K562 (cell line): ENCODE data around the gene MRPL9. TPM values are rescaled to one million over a fixed set of nuclear protein-coding genes. Genes with fewer than 3 reads are reported as not detected.

Source experiments
- ATAC-seq: fragments of 200-7000 bp; cut with Tn5 transposase; 3 replicates; pipeline ENCODE4 v1.9.1; 2020; ENCODE audit warnings: moderate library complexity
- BruUV-seq: library from RNA; stranded (reverse); fragments of 400-500 nt; replicated peaks from 2 replicates; lab custom pipeline; 2021; lab: Mats Ljungman, UMichigan
- CTCF ChIA-PET: fragments of 300-600 bp; formaldehyde crosslinking; extraction: SDS; loops from one replicate; lab custom pipeline; 2021; ENCODE audit warnings: low intra/inter-chr PET ratio; lab: Yijun Ruan, JAX
- POLR2A ChIA-PET: fragments of 300-600, 350-650 bp; sonication (Branson Sonifier 250); formaldehyde crosslinking; extraction: SDS; loops from one replicate; lab custom pipeline; 2021; ENCODE audit warnings: antibody characterized with exemption, inconsistent platforms; lab: Yijun Ruan, JAX
- DNase-seq, 4 experiments: peaks; one replicate each; pipeline versions ENCODE4 v3.0.0 to v3.0.0-alpha.2; 2011 to 2018; ENCODE audit warnings: low spot score in 3 of 4, mixed read lengths in 3 of 4; ENCODE audit errors: extremely low read depth in 1 of 4
- FAIRE-seq: peaks from 2 replicates; lab custom pipeline; 2011; peaks lifted over from hg19 to GRCh38; lab: Jason Lieb, UNC
- H2AFZ ChIP-seq: 2 replicates; pipeline ENCODE4 v1.6.0; 2011; ENCODE audit warnings: low read depth, low read length, control low read depth, inconsistent platforms
- H3K27ac ChIP-seq: fragments of 200-600 bp; 3 replicates; pipeline ENCODE4 v1.8.0; 2011; ENCODE audit warnings: low read depth, mild to moderate bottlenecking, control low read depth, inconsistent platforms, low read length, moderate library complexity, mixed read lengths; ENCODE audit errors: extremely low read depth
- H3K27me3 ChIP-seq, 2 experiments: fragments of 300-600 bp in 1 of 2; 2 replicates in 1 of 2; 3 replicates in 1 of 2; pipeline versions ENCODE4 v1.6.0 to v1.8.0; 2011; ENCODE audit warnings: inconsistent platforms in 2 of 2, low read length in 2 of 2, mild to moderate bottlenecking in 1 of 2, mixed read lengths in 1 of 2, moderate library complexity in 1 of 2; ENCODE audit not compliant: control insufficient read depth in 2 of 2, insufficient read depth in 2 of 2
- H3K36me3 ChIP-seq: fragments of 300-600 bp; 3 replicates; pipeline ENCODE4 v1.8.0; 2011; ENCODE audit warnings: mild to moderate bottlenecking, low read length, inconsistent platforms; ENCODE audit not compliant: control insufficient read depth, insufficient read depth
- H3K4me1 ChIP-seq, 2 experiments: fragments of 200-600 bp in 1 of 2; replicated peaks in 1 of 2; 2 replicates in 1 of 2; 3 replicates in 1 of 2; pipeline versions ENCODE4 v1.5.1 to v1.8.0; 2011; ENCODE audit warnings: inconsistent platforms in 2 of 2, low read length in 2 of 2, mild to moderate bottlenecking in 1 of 2, mixed read lengths in 1 of 2, moderate library complexity in 1 of 2; ENCODE audit not compliant: control insufficient read depth in 2 of 2, insufficient read depth in 2 of 2
- H3K4me2 ChIP-seq: 2 replicates; pipeline ENCODE4 v1.6.1; 2011; ENCODE audit warnings: low read length, control low read depth, inconsistent platforms, mixed read lengths; ENCODE audit not compliant: insufficient read depth
- H3K4me3 ChIP-seq: fragments of 200-600 bp; sonication (generic), shearing (Covaris generic); 2 replicates; pipeline ENCODE4 v1.5.1; 2016; ENCODE audit warnings: control low read depth, inconsistent platforms
- H3K79me2 ChIP-seq: fragments of 200-600 bp; 3 replicates; pipeline ENCODE4 v1.8.0; 2011; ENCODE audit warnings: low read length, inconsistent platforms; ENCODE audit not compliant: control insufficient read depth, insufficient read depth
- H3K9ac ChIP-seq, 2 experiments: 2 replicates each; pipeline versions ENCODE4 v1.6.0 to v1.6.1; 2011; ENCODE audit warnings: low read depth in 2 of 2, low read length in 2 of 2, control low read depth in 1 of 2, inconsistent platforms in 1 of 2, mild to moderate bottlenecking in 1 of 2, mixed read lengths in 1 of 2; ENCODE audit not compliant: insufficient read depth in 1 of 2
- H3K9me1 ChIP-seq: one replicate; pipeline ENCODE4 v1.6.0; 2011; ENCODE audit warnings: inconsistent platforms, mild to moderate bottlenecking, low read length, moderate library complexity; ENCODE audit not compliant: control insufficient read depth, insufficient read depth
- H3K9me3 ChIP-seq: replicated peaks from 2 replicates; pipeline ENCODE4 v1.5.1; 2011; ENCODE audit warnings: low read depth, low read length, inconsistent platforms; ENCODE audit not compliant: control insufficient read depth, insufficient read depth
- H4K20me1 ChIP-seq: replicated peaks from 2 replicates; pipeline ENCODE4 v1.6.1; 2011; ENCODE audit warnings: low read length, inconsistent platforms, mixed read lengths; ENCODE audit not compliant: control insufficient read depth, insufficient read depth
- CBFA2T3 ChIP-seq: fragments of 450-650 bp; IDR thresholded peaks from 2 replicates; pipeline ENCODE4 v1.6.1; 2017
- CHCHD3 ChIP-seq: fragments of 250-450 bp; sonication (Bioruptor Pico); IDR thresholded peaks from 2 replicates; pipeline ENCODE4 v2.1.2; 2022; ENCODE audit warnings: mild to moderate bottlenecking
- ELF1 ChIP-seq: fragments of 200-800 bp; sonication (Bioruptor generic); IDR thresholded peaks from 2 replicates; pipeline ENCODE4 v1.6.1; 2016; ENCODE audit warnings: missing genetic modification characterization, missing compliant biosample characterization
- FOXJ2 ChIP-seq: fragments of 200-800 bp; sonication (Bioruptor generic); IDR thresholded peaks from 2 replicates; pipeline ENCODE4 v1.6.1; 2016; ENCODE audit warnings: missing genetic modification characterization, missing compliant biosample characterization
- MBD2 ChIP-seq: sonication (generic); IDR thresholded peaks from 2 replicates; pipeline ENCODE4 v1.6.1; 2016; ENCODE audit warnings: low read depth, borderline replicate concordance
- POLR2H ChIP-seq: IDR thresholded peaks from 2 replicates; pipeline ENCODE4 v1.6.1; 2016; ENCODE audit warnings: missing genetic modification characterization, low read depth, mild to moderate bottlenecking, control low read depth, missing compliant biosample characterization, moderate library complexity
- PTTG1 ChIP-seq: fragments of 450-650 bp; IDR thresholded peaks from 2 replicates; pipeline ENCODE4 v1.6.1; 2016; ENCODE audit warnings: low read depth, mild to moderate bottlenecking, missing genetic modification characterization, missing compliant biosample characterization
- RFX7 ChIP-seq: fragments of 250-450 bp; sonication (Bioruptor Pico); IDR thresholded peaks from 2 replicates; pipeline ENCODE4 v1.5.1; 2021; ENCODE audit warnings: mild to moderate bottlenecking
- SP2 ChIP-seq: IDR thresholded peaks from 2 replicates; pipeline ENCODE4 v1.6.1; 2011; ENCODE audit warnings: mild to moderate bottlenecking, low read depth, low read length, moderate library complexity; ENCODE audit not compliant: poor library complexity, severe bottlenecking; ENCODE audit errors: extremely low read depth
- TCF7 ChIP-seq: sonication (generic); IDR thresholded peaks from 2 replicates; pipeline ENCODE4 v1.6.1; 2016; ENCODE audit warnings: antibody characterized with exemption, borderline replicate concordance
- XRCC5 ChIP-seq: fragments of 200-400 bp; formaldehyde crosslinking; IDR thresholded peaks from 2 replicates; pipeline ENCODE4 v1.6.1; 2017; ENCODE audit warnings: low read depth, mild to moderate bottlenecking, low read length
- ZC3H4 ChIP-seq: sonication (generic); formaldehyde crosslinking; IDR thresholded peaks from 2 replicates; pipeline ENCODE4 v1.9.0; 2021; ENCODE audit warnings: missing genetic modification reagents, borderline replicate concordance
- ZFP30 ChIP-seq: fragments of 250-450 bp; sonication (Bioruptor Pico); IDR thresholded peaks from 2 replicates; pipeline ENCODE4 v1.8.0; 2022; ENCODE audit warnings: moderate library complexity, mild to moderate bottlenecking, inconsistent platforms, borderline replicate concordance
- WGBS: fragments of 100-300 bp; shearing (Covaris generic); methylation state at CpG from one replicate; pipeline ENCODE4 v1.1.6; 2016; ENCODE audit warnings: low coverage, mixed read lengths; ENCODE audit not compliant: insufficient coverage; ENCODE audit errors: missing lambda C conversion rate; 5-methylcytosine and 5-hydroxymethylcytosine counted together
- in situ Hi-C: fragments of 300-500 bp; cut with MboI; formaldehyde crosslinking; loops from 4 replicates; pipeline ENCODE4 v1.15.0; 2018; ENCODE audit warnings: inconsistent platforms, mixed read lengths
- intact Hi-C: fragments of 100-400 bp; cut with micrococcal nuclease; formaldehyde crosslinking; loops from 2 replicates; pipeline ENCODE4 v1.14.2; 2022
- polyA plus RNA-seq, 8 experiments: library from polyadenylated mRNA; depleted of rRNA in 4 of 8; stranded (reverse) in 5 of 8; unstranded in 3 of 8; fragments of >200 nt; fragmentation: Nextera tagmentation in 2 of 8; fragmentation: Illumina TruSeq in 1 of 8; extraction: Ambion mirVana in 2 of 8; extraction: Trizol in 1 of 8; gene quantifications; 2 replicates each; pipeline versions ENCODE4 v1.2.1 to v1.2.3, GENCODE V29; 2011 to 2014; ENCODE audit warnings: inconsistent platforms in 1 of 8, missing spikeins in 1 of 8
- total RNA-seq, 7 experiments: library from RNA; depleted of rRNA in 6 of 7; stranded (reverse); fragments of >200 nt in 6 of 7; fragmentation: Illumina TruSeq in 2 of 7; extraction: Trizol in 2 of 7; gene quantifications; 2 replicates each; pipeline versions ENCODE4 v1.2.1 to v1.2.3, GENCODE V29; 2011 to 2021; ENCODE audit warnings: low replicate concordance in 1 of 7
- TF ChIP-seq, protein P1 (sequence below): fragments of 250-450 bp; sonication (Bioruptor Pico); IDR thresholded peaks from 2 replicates; pipeline ENCODE4 v1.4.0; 2020; ENCODE audit warnings: mild to moderate bottlenecking
- TF ChIP-seq, protein P2 (sequence below): fragments of 250-450 bp; sonication (Bioruptor Pico); IDR thresholded peaks from 2 replicates; pipeline ENCODE4 v1.4.0; 2020; ENCODE audit warnings: mild to moderate bottlenecking, moderate library complexity, borderline replicate concordance
- TF ChIP-seq, protein P3 (sequence below): IDR thresholded peaks from 2 replicates; pipeline ENCODE4 v1.6.1; 2014; ENCODE audit warnings: antibody characterized with exemption

MRPL9 gene
- total and polyA plus RNA-seq, 9 of the 15 experiments (the other 6 are each of a cell fraction or from before 2014, with no cell fraction given) = 38.0 to 162 (median 111) TPM

DNA sequence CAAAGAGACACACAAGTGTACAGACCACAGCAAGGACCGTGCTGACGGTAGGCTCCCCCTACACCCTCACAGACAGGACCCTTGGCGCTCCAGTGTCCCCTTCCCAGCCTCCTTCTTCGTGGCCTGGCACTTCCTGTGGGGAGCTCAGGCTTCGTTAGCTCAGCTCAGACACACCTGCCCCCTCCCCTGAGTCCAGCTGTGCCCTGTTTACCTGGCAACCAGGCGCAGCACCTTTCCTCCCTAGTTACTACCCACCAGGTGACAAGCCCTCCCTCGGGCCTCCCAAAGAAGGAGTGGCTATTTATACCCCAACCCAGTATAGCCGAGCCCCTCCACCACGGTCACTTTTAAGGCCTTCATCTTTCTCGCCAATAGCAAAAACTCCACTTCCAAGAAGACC, 51.3 kb downstream of the MRPL9 start:
- Histone ChIP-seq H3K4me1 (peaks cover 8 to 17% of the 10 kb centered on the region in 2 experiments; a peak in 4 of 5 replicates), H3K36me3 (no peaks in the 10 kb centered on the region), H3K4me3 (no peak overlapping the region), H3K9ac (no peak overlapping the region; a peak in 1 of 4 replicates), H3K9me3 (no peaks in the 10 kb centered on the region), H2AFZ (no peak overlapping the region), H3K79me2 (no peaks in the 10 kb centered on the region), H3K27ac (no peak overlapping the region), H3K4me2 (no peak overlapping the region), H3K9me1 (no peaks in the 10 kb centered on the region), H3K27me3 (peaks cover 0 to 58% of the 10 kb centered on the region in 2 experiments; a peak in 2 of 5 replicates), H4K20me1 (peaks cover 27% of the 10 kb centered on the region)
- DNase-seq = no peak
- ChIA-PET POLR2A (no interaction called here), CTCF (no interaction called here)
- in situ Hi-C loops (no loop called here), intact Hi-C loops (no loop called here)
- ATAC-seq = no peak
- no peak for FAIRE-seq
- WGBS = 2% methylated on average over 8 of the region's 10 CpGs
- no TSS peak for BruUV-seq
- TF ChIP-seq, protein P1, sequence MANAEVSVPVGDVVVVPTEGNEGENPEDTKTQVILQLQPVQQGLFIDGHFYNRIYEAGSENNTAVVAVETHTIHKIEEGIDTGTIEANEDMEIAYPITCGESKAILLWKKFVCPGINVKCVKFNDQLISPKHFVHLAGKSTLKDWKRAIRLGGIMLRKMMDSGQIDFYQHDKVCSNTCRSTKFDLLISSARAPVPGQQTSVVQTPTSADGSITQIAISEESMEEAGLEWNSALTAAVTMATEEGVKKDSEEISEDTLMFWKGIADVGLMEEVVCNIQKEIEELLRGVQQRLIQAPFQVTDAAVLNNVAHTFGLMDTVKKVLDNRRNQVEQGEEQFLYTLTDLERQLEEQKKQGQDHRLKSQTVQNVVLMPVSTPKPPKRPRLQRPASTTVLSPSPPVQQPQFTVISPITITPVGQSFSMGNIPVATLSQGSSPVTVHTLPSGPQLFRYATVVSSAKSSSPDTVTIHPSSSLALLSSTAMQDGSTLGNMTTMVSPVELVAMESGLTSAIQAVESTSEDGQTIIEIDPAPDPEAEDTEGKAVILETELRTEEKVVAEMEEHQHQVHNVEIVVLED (CRISPR knock-in tag) = no peak
- TF ChIP-seq FOXJ2 (tag) (no peak), ELF1 (tag) (no peak), CHCHD3 (CRISPR knock-in tag) (no peak), PTTG1 (tag) (no peak), ZFP30 (CRISPR knock-in tag) (no peak), MBD2 (no peak), SP2 (no peak), TCF7 (no peak), XRCC5 (no peak), CBFA2T3 (no peak), POLR2H (tag) (no peak), RFX7 (no peak), ZC3H4 (CRISPR knock-in tag) (no peak)
- TF ChIP-seq, protein P2, sequence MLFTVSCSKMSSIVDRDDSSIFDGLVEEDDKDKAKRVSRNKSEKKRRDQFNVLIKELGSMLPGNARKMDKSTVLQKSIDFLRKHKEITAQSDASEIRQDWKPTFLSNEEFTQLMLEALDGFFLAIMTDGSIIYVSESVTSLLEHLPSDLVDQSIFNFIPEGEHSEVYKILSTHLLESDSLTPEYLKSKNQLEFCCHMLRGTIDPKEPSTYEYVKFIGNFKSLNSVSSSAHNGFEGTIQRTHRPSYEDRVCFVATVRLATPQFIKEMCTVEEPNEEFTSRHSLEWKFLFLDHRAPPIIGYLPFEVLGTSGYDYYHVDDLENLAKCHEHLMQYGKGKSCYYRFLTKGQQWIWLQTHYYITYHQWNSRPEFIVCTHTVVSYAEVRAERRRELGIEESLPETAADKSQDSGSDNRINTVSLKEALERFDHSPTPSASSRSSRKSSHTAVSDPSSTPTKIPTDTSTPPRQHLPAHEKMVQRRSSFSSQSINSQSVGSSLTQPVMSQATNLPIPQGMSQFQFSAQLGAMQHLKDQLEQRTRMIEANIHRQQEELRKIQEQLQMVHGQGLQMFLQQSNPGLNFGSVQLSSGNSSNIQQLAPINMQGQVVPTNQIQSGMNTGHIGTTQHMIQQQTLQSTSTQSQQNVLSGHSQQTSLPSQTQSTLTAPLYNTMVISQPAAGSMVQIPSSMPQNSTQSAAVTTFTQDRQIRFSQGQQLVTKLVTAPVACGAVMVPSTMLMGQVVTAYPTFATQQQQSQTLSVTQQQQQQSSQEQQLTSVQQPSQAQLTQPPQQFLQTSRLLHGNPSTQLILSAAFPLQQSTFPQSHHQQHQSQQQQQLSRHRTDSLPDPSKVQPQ (CRISPR knock-in tag) = no peak
- TF ChIP-seq, protein P3, sequence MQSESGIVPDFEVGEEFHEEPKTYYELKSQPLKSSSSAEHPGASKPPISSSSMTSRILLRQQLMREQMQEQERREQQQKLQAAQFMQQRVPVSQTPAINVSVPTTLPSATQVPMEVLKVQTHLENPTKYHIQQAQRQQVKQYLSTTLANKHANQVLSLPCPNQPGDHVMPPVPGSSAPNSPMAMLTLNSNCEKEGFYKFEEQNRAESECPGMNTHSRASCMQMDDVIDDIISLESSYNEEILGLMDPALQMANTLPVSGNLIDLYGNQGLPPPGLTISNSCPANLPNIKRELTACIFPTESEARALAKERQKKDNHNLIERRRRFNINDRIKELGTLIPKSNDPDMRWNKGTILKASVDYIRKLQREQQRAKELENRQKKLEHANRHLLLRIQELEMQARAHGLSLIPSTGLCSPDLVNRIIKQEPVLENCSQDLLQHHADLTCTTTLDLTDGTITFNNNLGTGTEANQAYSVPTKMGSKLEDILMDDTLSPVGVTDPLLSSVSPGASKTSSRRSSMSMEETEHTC = no peak
